NB4 (cell line): ENCODE data around the gene TMTC2.

Experiments used
- DNase-seq: peaks from one replicate; pipeline ENCODE4 v3.0.0; 2010; ENCODE audit warnings: low read depth
- H3K4me3 ChIP-seq: one replicate; pipeline ENCODE4 v1.5.1; 2011; ENCODE audit warnings: mild to moderate bottlenecking, low read depth, low read length, moderate library complexity
- MYC ChIP-seq: IDR thresholded peaks from 2 replicates; pipeline ENCODE4 v1.6.1; 2011; ENCODE audit warnings: low read depth, low read length
- POLR2A ChIP-seq: IDR thresholded peaks from 2 replicates; pipeline ENCODE4 v1.6.1; 2011; ENCODE audit warnings: mild to moderate bottlenecking; ENCODE audit not compliant: insufficient read length; ENCODE audit errors: extremely low read depth
- TF ChIP-seq, protein P1 (sequence below): IDR thresholded peaks from one replicate; pipeline ENCODE4 v1.5.1; 2012; ENCODE audit warnings: low read depth, low read length
- TF ChIP-seq, protein P2 (sequence below): IDR thresholded peaks from 2 replicates; pipeline ENCODE4 v1.6.1; 2011; ENCODE audit warnings: low read depth, low read length

TMTC2 gene

DNA sequence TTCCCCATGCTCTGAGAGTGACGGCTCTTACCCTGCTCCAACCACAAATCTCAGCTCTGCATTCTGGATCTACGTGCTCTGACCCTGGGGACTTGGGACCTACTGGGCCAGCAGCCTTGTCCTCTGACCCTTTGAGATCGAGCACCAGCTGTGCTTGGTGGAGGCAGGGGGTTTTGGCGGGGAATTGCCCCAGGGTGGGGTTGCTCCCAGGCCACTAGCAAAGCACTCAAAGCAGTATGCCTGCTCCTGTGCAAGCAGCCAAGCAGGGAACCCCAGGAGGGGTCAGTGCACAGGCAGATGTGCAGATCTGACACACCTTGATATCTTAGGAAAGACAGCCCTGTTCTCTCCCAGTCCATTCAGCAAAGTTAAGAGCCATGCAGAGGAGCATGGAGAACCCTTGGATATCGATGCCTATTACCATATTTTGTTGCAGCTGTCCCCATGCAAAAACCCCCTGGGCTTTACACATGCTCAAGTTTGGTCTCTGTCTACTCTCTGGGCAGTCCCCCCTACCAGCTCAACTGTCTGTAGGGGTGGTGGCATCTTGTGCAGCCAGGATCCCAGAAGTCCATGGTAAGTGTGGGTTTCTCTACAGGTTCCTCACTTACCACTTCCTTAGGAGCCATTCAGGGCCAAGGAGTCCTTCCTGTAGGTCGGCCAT is 319.0 kb downstream of the TMTC2 start:
- no peak overlapping the region for H3K4me3 ChIP-seq
- no peak for DNase-seq
- no peak for TF ChIP-seq MYC
- TF ChIP-seq POLR2A, result no peak
- TF ChIP-seq, protein P1, sequence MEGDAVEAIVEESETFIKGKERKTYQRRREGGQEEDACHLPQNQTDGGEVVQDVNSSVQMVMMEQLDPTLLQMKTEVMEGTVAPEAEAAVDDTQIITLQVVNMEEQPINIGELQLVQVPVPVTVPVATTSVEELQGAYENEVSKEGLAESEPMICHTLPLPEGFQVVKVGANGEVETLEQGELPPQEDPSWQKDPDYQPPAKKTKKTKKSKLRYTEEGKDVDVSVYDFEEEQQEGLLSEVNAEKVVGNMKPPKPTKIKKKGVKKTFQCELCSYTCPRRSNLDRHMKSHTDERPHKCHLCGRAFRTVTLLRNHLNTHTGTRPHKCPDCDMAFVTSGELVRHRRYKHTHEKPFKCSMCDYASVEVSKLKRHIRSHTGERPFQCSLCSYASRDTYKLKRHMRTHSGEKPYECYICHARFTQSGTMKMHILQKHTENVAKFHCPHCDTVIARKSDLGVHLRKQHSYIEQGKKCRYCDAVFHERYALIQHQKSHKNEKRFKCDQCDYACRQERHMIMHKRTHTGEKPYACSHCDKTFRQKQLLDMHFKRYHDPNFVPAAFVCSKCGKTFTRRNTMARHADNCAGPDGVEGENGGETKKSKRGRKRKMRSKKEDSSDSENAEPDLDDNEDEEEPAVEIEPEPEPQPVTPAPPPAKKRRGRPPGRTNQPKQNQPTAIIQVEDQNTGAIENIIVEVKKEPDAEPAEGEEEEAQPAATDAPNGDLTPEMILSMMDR, result no peak
- TF ChIP-seq, protein P2, sequence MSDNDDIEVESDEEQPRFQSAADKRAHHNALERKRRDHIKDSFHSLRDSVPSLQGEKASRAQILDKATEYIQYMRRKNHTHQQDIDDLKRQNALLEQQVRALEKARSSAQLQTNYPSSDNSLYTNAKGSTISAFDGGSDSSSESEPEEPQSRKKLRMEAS, result no peak

DNA sequence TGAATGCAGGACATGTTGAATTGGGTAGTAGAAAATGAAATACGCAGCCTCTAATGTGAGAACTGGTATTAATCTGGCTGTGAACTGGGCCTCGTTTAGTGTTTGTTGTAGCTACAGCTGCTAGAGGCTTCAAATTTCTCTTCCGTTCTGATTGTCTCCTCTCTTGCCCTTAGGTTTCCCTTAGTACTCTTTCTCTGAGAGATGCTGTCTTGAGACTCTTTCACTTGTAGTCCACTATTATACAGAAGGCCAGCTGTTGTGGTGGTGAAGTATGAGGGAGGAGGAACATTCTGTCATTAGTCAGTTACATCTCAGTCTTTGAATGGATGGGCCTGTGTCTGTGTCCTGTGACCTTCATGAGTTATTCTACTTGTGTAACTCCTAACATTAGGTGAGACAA is 322.0 kb downstream of the TMTC2 start:
- H3K4me3 ChIP-seq, result no peak overlapping the region
- DNase-seq, result no peak
- TF ChIP-seq, protein P2, result no peak
- no peak for TF ChIP-seq MYC
- TF ChIP-seq, protein P1, result no peak
- no peak for TF ChIP-seq POLR2A

DNA sequence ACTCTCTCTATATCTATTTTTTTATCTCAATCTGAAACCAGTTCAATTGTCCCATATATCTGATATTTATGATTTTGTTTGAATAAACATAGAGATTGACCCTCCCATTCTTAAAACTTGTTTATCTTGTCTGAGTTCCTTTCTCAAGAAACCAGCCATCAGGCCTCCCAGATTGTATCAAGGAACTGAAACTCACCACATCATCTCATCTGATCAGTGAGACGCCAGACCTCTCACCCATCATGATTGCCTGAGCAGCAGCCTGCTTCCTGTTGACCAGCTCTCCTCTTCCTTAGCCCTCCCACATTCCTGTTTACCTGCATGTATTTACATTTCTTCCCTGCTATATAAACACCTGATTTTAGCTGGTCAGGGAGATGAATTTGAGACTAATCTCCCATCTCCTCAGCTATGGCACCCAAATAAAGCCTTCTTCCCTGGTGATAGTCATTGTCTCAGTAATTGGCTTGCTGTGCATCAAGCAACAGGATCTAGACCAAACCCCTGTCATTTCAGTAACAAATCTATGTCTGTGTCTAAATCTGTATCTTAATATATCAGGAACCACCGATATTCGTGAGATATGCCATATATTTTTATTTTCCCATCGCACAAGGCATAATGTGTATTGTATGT is 323.6 kb downstream of the TMTC2 start:
- no peak overlapping the region for H3K4me3 ChIP-seq
- no peak for DNase-seq
- TF ChIP-seq, protein P2, result no peak
- no peak for TF ChIP-seq POLR2A
- TF ChIP-seq, protein P1, result no peak

DNA sequence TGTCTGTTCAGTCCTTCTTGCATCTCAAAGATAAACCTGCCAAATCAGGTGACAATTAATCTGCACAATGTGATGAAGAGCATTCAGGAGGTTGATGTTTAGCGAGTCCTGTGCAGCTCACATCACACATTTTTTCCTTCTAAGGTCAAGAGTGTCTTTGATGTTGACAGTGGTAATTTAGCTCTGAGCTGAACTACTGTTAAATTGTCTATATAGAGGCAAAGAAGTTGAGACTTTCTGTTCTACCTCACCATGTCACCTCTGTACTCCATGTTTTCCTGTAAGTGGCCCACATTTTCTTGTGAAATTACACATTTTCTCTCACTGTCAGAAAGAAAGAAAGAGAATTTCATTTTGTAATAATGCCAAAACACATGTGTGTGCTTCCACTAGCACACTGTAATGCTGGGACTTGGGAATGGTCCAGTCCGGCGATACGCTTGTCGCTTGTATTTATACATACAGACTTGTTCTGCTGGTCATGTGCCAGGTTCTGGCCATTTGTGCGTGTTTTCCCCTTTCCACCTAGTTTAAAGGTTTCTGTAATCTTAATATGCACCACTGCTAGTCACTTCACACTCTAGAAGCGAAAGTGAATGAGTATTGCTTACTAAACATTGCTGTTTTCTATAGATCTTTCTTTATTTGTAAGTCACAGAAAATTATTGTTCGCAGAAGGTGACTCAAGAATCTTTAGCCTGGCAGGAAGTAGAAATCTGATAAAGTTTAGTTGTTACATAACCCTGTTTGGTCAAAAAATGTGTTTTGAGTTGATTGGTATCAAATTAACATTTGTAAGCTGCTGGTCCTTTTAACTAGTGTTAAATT is 328.9 kb downstream of the TMTC2 start:
- TF ChIP-seq, protein P1, result no peak
- TF ChIP-seq MYC (no peak), POLR2A (no peak)
- TF ChIP-seq, protein P2, result no peak
- H3K4me3 ChIP-seq, result no peak overlapping the region
- peak; percentile 60 for DNase-seq

DNA sequence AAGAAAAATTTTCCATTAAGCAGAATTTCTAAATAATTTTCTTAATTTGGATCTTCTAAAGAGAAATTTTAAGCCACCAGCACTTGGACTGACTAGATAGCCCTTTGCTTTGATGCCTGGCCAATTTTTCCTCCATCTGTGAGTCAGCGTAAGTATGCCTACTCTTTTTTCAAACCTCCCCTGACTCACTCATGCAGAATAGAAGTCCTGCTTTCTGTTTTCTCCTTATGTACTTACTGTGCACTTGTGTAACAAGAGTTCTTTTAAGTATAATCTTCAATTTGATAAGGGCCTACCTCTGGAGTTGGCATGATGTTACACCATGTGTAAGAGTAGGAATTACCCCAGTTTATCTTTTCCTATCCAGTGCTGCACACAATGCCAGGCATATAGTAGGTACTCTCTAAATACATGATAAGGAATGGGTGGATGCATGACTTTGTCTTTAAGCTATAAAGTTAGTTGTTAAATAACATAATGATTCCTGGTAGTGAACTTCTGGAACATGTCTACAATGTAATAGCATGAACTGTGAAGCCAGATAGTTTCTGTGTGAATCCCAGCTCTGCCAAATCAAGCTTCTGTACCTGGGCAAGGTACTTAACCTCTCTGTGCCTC is 329.6 kb downstream of the TMTC2 start:
- H3K4me3 ChIP-seq, result no peak overlapping the region
- TF ChIP-seq POLR2A, result no peak
- TF ChIP-seq, protein P1, result no peak
- TF ChIP-seq MYC, result no peak
- TF ChIP-seq, protein P2, result no peak
- DNase-seq, result peak; percentile 78
